Uterine smooth muscle cell (primary cell): Measurements from ENCODE around the gene WNT9A. TPM values are rescaled to one million over a fixed set of nuclear protein-coding genes. Genes with fewer than 3 reads are reported as not detected.

Experiments
- total RNA-seq: library from RNA; depleted of rRNA; stranded (reverse); fragments of >200 nt; gene quantifications from 2 replicates; pipeline ENCODE4 v1.2.3, GENCODE V29; 2014

Gene WNT9A
- 0.62 and 0.77 TPM in 2 replicates for total RNA-seq

DNA sequence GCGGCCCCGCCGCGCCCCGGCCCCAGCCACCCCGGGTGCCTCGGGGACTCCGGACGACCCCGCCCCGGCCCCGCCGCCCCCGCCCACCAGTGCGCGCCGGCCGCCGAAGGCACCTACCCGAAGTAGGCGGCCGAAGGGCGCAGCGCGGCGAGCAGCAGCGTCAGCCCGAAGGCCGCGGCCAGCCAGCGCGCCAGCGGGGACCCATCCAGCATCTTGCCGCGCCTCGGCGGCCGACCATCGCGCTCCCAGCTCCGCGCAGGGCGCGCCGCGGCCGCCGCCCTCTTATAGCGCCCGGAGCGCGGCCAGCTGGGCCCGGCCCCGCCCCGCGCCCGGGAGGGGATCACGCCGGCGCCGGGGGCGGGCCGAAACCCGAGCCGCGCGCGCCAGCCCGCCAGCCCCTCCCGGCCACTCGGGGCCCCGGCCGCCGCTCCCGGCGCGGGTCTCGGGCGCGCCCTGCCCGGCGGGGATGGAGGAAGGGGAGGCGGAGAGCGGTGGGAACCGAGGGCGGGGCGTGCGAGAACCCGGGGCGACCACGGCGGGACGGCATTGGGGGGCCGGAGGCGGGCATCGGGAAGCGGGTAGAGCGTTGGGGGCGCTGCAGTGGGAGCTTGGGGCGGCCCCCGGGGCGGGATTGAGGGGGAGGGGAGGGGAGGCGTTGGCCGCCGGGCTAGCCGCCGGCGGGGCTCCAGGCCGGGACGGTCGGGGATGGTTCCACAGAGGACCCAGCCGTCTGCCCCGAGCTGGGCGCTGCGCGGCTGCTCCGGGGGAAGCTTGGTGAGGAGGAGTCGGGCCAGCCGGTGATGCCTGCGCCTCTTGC, at the start of gene WNT9A:
WNT9A (minus strand) TSS at position 257 of the 817 bp plus-strand sequence; CDS start at position 212, 45 bp downstream.

Other genes with a start within 250 kb of the WNT9A start
- 42.4 and 54.9 TPM in 2 replicates for gene JMJD4, start 212.6 kb downstream of the WNT9A start, total RNA-seq
- 55.0 and 62.0 TPM in 2 replicates for gene SNAP47, start 212.5 kb downstream of the WNT9A start, total RNA-seq
- not detected in 2 replicates for gene PRSS38, start 132.3 kb downstream of the WNT9A start, total RNA-seq
- not detected in 2 replicates for gene WNT3A, start 59.1 kb upstream of the WNT9A start, total RNA-seq
- gene ARF1, start 134.8 kb upstream of the WNT9A start, total RNA-seq = 257 and 351 TPM in 2 replicates
- gene C1orf35, start 155.4 kb upstream of the WNT9A start, total RNA-seq = 9.2 and 14.3 TPM in 2 replicates
- 64.3 and 76.0 TPM in 2 replicates for gene MRPL55, start 161.4 kb upstream of the WNT9A start, total RNA-seq
- gene GUK1, start 192.3 kb upstream of the WNT9A start, total RNA-seq = 456 and 472 TPM in 2 replicates
- gene GJC2, start 202.0 kb upstream of the WNT9A start, total RNA-seq = 7.4 and 9.7 TPM in 2 replicates
- gene IBA57, start 217.9 kb upstream of the WNT9A start, total RNA-seq = 4.9 and 7.3 TPM in 2 replicates